ELR (cell line): ENCODE results near the gene DAPL1.
"Not testable (repeated sequence)": the region's sequence is repeated elsewhere in the genome, so short reads cannot be mapped to it uniquely, and the experiment has no call there.

Experiments
- DNase-seq: peaks from one replicate; pipeline ENCODE4 v3.0.0-alpha.2; 2015; ENCODE audit warnings: low read depth

Gene DAPL1

GRCh38 chr2:158822193-158822592 lies 27.1 kb downstream of the DAPL1 start:
- no peak for DNase-seq

- DNase-seq: no peak
Observed at GRCh38 chr2:158823486-158824237, 28.5 kb downstream of the DAPL1 start.

GRCh38 chr2:158825021-158825420 lies 29.9 kb downstream of the DAPL1 start:
- no peak for DNase-seq

- DNase-seq: no peak
Observed at GRCh38 chr2:158826965-158827364, 31.8 kb downstream of the DAPL1 start.

- no peak for DNase-seq
Observed at GRCh38 chr2:158828378-158829164, 33.5 kb downstream of the DAPL1 start.

- DNase-seq: no peak
Observed at GRCh38 chr2:158829167-158829566, 34.0 kb downstream of the DAPL1 start.

- DNase-seq: no peak
Observed at GRCh38 chr2:158830201-158830600, 35.1 kb downstream of the DAPL1 start.

GRCh38 chr2:158835431-158835830 lies 40.3 kb downstream of the DAPL1 start:
- DNase-seq: no peak

- DNase-seq: no peak
Observed at GRCh38 chr2:158837645-158838044, 42.5 kb downstream of the DAPL1 start.

- no peak for DNase-seq
Observed at GRCh38 chr2:158841850-158842249, 46.7 kb downstream of the DAPL1 start.

- DNase-seq: no peak
Observed at GRCh38 chr2:158845444-158845843, 50.3 kb downstream of the DAPL1 start.

GRCh38 chr2:158845859-158846258 lies 50.7 kb downstream of the DAPL1 start:
- DNase-seq: no peak

- DNase-seq: not testable (repeated sequence)
Observed at GRCh38 chr2:158847526-158847925, 52.4 kb downstream of the DAPL1 start.

- DNase-seq: not testable (repeated sequence)
Observed at GRCh38 chr2:158848031-158848970, 53.2 kb downstream of the DAPL1 start.

GRCh38 chr2:158860179-158860578 lies 65.1 kb downstream of the DAPL1 start:
- not testable (repeated sequence) for DNase-seq

- DNase-seq: not testable (repeated sequence)
Observed at GRCh38 chr2:158861626-158862025, 66.5 kb downstream of the DAPL1 start.

GRCh38 chr2:158865469-158865868 lies 70.4 kb downstream of the DAPL1 start:
- not testable (repeated sequence) for DNase-seq
